ENCODE measurements around the gene DCLRE1C.

DNA sequence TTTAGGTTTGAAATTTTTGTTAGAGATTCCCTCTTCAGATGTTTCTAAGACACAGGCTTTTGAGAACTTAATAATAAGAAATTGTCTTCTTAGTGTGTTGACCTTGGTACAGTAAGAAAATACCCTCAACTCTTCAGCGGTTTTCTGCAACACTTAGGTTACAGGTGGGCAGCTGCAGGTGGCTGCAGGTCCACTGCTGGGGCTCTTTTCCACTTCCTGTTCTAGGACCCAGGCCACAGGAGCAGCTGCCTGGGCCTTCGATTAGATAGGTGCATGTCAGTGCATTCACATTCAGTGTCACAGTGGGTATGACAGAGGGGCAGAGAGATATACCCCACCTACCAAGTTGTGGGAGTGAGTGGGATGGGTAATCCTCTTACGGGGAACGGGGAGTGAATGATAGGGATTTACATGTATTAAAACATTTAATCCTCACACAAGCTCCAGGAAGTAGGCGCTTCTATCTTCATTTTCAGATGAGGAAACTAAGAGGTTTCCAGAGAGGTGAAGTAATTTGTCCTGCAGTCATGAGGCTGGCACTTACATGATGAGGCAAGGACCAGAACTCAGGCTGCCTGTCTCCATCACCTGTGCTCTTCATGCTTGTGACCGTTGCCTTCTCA, 95.4 kb downstream of the DCLRE1C start:
- TF ChIP-seq CTBP1 (IDR thresholded peaks at IDR 0.05; ENCODE audit: borderline replicate concordance) (no peak), SP1 (IDR thresholded peaks at IDR 0.05) (no peak), ZNF384 (IDR thresholded peaks at IDR 0.05) (no peak), ARNT (IDR thresholded peaks at IDR 0.05) (no peak), BHLHE40 (IDR thresholded peaks at IDR 0.05; ENCODE audit: borderline replicate concordance) (no peak), ELF4 (IDR thresholded peaks at IDR 0.05) (no peak), FOXK2 (IDR thresholded peaks at IDR 0.05) (no peak), FOXA1 (IDR thresholded peaks at IDR 0.05) (no peak)

Measured in HEK293T (cell line).